NCI-H69 (cell line): Measurements from ENCODE around the gene BRD3OS.
"Not testable (repeated sequence)": the region's sequence is repeated elsewhere in the genome, so short reads cannot be mapped to it uniquely, and the experiment has no call there.

Source experiments
- DNase-seq: peaks from one replicate; lab custom pipeline; 2025; lab: John Stamatoyannopoulos, UW

Gene BRD3OS

DNA sequence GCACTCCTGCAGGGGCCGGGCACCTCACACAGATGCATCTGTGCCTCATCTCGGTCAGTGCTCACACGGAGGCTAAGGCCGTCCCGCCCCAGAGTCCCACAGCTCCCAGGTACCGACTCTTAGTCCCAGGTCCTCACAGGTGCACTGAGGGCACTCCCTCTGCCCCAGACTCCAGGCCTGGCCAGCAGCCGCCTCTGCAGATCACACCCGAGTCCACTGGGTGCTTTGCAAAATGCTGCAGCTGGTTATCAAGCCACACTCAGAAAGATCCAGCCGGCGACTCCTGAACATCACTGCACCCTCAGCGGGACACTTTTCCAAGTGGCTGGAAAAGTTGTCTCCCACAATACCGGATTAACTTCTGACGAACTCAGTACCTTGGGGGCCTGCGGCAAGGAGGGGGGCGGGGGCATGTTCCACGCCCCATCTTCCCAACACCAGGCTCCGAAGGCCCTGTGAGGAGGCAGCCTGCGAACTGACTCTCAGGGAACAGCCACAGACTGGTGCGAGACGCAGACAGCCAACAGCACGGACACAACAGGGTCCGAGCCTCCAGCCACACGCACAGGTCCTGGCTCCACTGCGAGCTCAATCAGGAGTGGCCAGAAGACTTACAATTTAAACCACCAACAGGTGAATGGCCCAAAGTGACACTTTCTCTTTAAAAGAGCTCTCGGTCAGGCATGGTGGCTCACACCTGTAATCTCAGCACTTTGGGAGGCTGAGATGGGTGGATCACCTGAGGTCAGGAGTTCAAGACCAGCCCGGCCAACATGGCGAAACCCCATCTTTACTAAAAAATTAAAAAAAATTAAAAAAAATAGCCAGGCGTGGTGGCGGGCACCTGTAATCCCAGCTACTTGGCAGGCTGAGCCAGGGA, 38.5 kb downstream of the BRD3OS start:
- DNase-seq: no peak

DNA sequence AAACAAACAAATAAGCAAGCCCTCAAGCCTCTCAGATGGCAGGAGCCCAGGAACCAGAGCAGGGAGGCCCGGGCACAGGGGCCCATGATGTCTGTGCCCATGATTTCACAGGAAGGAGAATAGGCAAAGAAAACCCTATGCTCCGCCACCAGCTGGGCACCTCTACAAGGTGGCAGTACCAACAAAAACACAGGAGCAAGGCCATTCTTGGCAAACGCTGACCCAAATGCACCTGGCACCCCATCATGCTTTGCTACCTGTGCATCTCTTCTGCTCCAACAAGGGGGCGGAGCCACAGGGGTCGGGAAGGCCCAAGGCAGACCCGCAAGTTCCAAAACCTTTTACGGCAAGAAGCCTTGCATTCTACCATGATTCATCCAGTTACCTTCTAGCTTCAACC, 39.4 kb downstream of the BRD3OS start:
- DNase-seq: no peak

DNA sequence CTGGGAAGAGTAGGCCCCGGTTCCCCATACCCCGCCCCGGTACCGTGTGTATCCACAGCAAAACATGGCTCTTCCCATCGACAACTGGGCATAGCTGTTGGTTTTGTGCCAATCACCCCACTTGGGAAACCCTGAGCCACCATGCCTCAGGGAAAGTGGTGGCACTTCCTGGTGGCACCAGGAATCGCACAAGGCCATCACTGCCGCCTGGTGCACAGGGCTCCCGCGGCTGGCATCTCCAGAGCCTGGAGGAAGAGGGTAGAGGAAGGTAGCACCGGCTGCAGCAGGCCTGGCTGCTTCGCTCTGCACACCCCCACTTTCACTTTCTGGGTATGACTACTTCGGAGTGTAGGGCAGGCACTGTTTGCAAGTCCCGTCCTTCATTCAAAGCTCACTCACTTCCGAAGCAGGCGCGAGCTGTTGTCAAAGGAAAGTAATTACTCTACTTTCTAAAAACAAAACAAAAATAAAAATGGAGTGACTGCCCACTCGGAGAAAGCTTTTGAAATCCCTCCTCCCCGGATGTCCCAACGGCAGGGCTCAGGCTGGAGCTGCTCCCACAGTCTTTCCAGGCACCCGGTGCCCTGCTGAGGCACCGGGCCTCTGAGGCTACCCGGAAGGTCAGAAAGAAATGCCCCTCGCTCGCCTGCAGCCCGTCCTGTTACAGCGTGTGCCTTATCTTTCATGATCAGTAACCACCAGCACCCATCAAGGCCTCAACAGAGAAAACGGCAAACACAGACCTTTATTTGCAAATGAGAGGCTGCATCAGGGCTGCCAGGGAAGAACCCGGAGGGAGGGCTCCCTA, 40.5 kb downstream of the BRD3OS start:
- DNase-seq: no peak

DNA sequence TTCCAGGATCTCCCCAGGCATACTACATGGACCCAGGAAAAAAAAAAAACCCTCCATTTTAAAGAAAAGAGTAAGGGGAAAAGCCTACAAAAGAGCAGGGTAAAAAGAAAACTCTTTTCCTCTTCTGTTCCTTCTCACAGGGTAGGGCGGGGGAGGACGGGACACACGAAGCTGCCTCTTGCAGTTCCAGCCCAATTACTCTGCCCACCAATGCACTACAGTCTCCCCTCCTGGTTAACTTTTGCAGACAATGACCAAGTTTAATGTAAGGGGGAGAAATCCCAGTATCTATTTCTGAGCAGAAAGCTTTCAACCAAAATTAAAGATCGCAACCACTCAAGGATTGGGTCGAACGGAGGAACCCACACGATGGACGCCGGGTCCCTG, 41.2 kb downstream of the BRD3OS start:
- peak; percentile 42 for DNase-seq

DNA sequence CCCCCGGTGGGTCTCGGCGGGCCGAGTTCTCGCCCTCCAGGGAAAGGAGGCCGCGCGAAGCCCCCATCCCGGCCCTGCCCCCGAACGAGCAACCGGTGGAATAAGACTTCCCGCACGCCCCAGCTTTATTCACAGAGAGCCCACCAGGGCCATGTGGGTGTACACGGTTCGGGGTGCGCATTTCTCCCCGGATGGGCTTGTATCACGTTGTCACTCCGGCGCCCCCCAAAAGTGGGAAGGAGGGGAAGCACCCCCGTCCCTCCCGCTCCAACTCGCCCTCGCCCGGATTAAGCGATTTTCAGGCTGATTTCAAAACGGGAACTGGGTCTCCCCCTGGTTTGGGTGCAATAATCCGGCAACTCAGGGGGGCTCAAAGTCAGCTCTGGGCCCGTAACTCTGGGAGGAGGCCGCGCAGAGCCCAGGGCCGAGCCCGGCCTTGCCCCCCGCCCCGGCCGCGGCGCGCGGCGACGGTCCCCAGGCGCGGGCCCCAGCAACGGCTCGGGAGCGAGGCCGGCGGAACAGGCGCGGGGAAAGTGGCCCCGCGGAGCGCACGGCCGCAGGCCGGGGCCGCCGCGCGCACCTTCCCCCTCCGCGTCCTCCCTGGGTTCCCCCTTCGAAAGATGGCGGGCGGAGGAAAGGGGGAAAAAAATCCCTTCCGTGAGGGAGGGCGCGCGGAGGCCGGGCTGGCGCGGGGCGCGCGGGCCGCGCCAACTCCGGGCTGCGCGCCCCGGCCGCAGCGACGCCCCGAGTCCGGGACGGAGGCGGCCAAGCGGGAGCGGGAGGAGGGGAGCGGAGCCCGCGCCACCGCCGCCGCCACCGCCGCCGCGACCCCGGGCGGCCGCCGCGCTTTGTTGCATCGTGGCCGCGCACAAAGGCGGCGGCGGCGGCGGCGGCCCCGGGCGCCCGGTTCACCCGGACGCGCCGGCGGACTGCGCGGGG, 41.9 kb downstream of the BRD3OS start:
- DNase-seq: peak; percentile 84

DNA sequence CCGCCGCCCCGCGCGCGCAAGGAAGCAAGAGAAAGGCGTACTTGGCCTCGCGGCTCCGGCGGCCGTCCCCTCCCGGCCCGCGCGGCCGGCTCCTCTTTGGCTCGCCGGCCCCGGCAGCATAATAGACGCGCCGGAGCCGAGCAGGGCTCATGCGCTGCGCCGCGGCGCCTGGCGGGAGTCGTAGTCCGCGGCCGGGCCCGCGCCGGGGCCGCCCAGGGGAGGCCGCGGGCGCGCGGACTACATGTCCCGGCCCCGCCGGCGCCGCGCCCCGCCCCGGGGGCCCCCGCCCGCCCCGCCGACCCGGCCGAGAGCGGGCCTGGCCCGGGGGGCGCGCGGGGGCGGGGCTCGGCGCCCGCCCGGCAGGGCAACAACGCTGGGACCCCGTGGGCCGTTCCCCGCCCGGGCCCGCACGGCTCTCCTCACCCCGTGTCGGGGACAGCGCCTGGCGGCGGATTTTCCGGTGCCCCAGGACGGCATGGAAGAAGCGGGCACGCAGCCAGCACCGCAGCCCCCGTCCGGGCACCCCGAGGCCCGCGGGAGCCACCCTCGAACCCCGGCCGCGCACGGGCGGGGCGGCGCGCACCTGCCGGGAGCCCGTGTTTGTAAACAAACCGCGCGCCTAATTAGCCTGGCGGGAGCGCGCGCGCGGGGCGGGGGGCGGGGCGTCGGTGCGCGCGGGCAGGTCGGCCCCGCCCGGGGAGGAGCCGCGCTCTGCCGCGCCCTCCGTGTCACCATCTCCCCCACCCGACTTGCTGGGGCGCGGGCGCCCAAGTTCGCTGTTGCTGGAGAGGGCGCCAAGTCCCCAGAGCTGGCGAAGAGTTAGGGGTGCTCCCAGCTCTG, 42.8 kb downstream of the BRD3OS start, which contains the start of gene BRD3:
BRD3 (minus strand) TSS at position 123 of the 840 bp plus-strand sequence. CDS start 14,549 bp downstream, outside the sequence.
- DNase-seq: peak; percentile 98

DNA sequence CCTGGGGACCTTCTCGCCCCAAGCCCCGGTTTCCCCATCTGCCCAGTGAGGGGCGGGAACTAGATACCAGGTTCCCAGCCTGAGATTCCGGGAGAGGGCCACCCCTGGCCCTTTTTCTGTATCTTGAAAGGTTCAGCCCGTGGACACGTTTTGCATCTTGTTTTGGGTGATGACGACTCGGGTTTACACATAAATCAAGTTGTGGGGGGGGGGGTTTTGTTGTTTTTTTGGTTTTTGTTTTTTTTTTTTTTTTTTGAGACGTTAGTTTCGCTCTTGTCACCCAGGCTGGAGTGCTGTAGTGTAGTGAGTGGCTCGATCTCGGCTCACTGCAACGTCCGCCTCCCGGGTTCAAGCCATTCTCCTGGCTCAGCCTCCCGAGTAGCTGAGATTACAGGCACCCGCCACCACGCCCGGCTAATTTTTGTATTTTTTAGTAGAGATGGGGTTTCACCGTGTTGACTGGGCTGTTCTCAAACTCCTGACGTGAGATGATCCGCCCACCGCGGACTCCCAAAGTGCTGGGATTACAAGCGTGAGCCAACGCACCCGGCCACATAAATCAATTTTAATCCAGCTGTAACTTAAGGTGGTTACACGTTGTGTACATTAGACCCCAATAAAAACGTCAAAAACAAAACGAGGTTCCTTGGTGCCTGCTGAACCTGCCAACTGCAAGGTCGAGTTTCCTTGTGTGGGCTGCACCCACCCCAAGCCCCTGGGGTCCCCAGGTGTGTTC, 43.6 kb downstream of the BRD3OS start:
- peak; percentile 29 for DNase-seq

DNA sequence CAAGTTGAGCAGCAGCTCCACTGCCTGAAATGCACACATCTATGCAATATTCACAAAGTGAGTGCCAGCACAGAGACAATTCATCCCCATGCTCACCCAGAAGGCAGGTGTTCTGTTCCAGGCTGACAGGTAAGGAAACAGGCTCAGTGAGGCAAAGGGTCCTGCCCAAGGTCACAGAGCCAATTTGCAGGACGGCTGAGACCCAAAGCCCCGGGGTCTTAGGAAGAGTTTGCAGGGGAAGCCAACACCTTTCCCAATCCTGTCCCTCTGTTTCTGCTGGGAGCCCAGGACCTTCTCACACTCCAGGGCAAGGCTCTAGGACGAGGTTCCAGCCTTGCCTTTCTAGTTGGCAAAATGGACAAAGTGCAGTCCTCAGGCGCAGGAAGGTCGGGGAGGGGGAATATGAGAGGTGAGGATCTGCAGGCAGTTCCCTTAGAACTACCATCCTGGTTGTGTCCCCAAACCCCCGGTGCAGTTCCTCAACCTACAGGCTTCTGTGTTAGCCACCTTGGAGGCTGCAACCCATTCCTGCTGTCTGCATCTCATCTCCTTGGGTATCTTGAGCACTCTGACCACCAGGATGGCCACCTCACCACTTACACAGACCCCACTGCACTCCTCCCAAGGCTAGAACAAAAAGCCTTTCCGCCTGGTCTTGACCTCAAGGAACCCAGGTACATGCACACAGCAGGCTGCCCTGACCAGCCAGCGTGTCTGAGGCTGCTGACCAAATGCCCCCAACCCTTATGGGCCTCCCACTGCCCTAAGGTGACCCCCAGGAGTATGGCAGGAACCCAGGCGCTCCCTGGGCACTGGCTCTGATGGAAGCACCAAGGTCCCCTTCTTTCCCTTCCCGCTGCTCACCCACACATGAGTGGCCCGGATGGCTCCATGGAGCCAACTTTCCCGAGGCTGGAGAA, 44.5 kb downstream of the BRD3OS start:
- no peak for DNase-seq

DNA sequence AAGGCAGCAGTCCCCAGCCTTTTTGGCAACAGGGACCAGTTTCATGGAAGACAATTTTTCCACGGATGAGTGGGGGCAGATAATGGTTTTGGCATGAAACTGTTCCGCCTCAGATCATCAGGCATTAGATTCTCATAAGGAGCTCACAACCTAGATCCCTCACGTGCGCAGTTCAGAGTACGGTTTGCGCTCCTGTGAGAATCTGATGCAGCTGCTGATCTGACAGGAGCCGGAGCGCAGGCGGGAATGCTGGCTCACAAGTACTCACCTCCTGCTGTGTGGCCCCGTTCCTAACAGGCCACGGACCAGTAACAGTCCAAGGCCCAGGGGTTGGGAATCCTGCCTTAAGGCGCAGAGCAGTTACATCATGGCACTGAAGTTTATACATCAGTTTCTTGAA, 45.9 kb downstream of the BRD3OS start:
- DNase-seq: no peak

DNA sequence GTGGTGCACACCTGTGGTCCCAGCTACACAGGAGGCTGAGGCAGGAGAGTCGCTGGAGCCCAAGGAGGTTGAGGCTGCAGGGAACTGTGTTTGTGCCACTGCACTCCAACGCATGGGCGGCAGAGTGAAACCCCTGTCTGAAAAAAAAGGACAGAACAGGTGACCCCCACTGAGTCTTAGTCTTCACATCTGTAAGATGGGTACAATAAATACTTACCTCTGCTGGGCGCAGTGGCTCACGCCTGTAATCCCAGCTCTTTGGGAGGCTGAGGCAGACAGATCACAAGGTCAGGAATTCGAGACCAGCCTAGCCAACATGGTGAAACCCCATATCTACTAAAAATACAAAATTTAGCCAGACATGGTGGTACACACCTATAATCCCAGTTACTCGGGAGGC, 47.4 kb downstream of the BRD3OS start:
- DNase-seq: not testable (repeated sequence)

DNA sequence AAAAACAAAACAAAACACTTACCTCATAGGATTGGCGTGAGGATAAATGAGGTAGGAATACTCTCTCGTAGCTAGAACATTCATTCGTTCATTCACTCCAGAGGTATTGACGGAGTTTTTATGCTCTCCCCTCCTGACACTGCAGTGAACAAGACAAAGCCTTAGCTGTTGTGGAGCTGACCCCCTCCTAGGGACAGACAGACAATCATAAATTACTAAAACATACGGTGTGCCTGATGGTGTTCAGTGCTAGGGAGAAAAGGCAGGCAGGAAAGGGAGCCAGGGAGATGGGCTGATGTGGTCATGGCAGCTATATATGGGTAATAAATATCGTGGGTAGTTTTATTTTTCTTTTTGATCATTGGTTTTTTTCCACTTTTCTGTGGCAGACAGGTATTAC, 48.2 kb downstream of the BRD3OS start:
- peak; percentile 44 for DNase-seq

DNA sequence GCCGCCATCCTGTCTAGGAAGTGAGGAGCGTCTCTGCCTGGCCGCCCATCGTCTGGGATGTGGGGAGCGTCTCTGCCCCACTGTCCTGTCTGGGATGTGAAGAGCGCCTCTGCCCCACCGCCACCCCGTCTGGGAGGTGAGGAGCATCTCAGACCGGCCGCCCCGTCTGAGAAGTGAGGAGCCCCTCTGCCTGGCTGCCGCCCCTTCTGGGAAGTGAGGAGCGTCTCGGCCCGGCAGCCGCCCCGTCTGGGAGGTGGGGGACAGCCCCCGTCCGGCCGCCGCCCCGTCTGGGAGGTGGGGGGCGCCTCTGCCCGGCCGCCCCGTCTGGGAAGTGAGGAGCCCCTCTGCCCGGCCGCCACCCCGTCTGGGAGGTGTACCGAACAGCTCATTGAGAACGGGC, 50.4 kb downstream of the BRD3OS start:
- DNase-seq: not testable (repeated sequence)

DNA sequence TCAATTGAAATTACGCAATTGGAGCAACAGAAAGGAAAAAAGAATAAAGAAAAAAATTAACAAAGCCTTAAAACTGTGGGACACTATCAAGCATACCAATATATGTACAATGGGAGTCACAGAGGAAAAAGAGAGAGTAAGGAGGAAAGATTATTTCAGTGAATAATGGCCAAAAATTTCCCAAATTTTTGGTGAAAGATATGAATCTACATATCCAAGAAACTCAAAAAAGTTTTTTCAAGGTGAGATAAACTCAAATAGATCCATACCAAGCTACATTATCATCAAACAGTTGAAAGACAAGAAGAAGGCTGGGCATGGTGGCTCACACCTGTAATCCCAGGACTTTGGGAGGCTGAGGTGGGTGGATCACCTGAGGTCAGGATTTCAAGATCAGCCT, 51.4 kb downstream of the BRD3OS start:
- no peak for DNase-seq
